ENCODE results near the gene BABAM2.

BABAM2 gene

DNA sequence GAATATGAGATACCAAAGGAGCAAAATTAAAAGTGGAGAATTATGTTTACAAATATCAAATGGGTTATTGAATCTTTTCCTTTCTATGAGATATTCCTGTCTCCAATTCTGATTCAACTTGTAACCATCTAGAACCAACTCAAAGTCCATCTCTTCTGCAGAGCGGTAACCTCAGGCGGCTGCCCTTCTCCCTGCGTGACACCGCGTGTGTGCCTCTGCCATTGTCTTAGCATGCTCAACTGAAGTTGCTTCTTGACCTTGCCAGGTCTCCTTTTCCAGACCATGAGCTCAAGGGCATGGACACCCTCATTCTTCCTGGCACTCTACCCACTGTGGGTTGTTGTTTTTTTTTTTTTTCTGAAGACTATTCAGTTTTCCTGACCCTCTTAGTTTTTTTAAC, 398.1 kb downstream of the BABAM2 start:
- no peak for DNase-seq
- intact Hi-C loops (cut with DNase I): no loop called here

- no peak for DNase-seq
- intact Hi-C loops (cut with DNase I): no loop called here
Observed at GRCh38 chr2:28291811-28292440, 401.4 kb downstream of the BABAM2 start.

DNA sequence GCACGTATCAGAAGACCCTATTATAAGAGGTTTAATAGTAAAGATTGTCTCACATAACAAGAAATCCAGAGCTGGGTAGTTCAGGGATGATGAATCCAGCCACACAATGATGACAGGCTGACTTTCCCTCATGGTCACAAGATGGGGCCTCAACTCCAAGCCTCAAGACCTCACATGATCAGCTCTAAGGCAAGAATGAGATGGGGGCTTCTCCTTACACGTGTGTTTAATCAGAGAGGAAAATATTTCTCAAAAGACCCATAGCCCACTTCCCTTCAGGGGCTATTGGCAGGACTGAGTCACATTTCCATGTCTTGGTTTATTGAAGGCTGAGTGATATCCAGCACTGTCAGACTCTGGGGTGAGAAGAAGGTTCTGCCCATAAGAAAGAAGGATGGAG, 402.0 kb downstream of the BABAM2 start:
- no peak for DNase-seq
- intact Hi-C loops (cut with DNase I): no loop called here

- DNase-seq: no peak
- intact Hi-C loops (cut with DNase I): no loop called here
Observed at GRCh38 chr2:28293416-28293815, 402.9 kb downstream of the BABAM2 start.

DNA sequence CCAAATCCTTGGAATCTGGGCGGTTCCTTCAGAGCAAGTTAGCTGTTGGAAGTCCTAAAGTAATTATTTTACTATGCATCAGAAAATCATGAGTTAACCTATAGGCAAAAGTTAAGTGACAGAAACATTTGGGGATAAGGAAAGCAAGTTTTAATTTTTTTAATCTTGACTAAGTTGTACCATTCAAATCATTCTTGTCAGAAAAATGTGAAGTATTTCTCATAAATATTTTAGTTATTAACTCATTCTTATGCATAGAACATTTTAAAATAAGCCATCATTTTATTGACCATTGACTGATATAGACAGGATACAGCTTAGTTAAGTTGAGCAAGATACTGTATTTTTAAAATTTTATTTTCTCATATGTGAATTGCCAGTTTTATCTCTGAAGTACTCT, 403.9 kb downstream of the BABAM2 start:
- intact Hi-C loops (cut with DNase I): no loop called here

GRCh38 chr2:28296243-28296642, 405.7 kb downstream of the BABAM2 start:
- DNase-seq: no peak
- intact Hi-C loops (cut with DNase I): no loop called here

More for the DNA sequence above, 403.9 kb downstream of the BABAM2 start:
- DNase-seq: no peak

DNA sequence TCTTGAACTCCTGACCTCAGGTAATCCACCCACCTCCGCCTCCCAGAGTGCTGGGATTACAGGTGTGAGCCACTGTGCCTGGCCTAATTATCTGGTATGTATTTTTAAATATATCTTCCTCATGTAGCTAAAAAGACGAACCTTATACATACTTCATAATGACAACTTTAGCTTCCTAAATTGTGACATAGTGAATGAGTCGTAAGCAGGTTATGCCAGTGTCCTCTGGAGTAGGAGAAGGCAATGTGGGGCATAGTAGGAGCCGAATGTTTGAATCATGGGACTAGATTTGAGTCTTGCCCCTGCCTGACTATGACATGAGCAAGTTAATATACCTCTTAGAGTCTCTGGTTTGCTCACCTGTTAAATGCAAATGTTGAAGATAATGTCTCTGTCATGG, 406.4 kb downstream of the BABAM2 start:
- intact Hi-C loops (cut with DNase I): no loop called here
- DNase-seq: no peak

GRCh38 chr2:28297531-28297930, 407.0 kb downstream of the BABAM2 start:
- DNase-seq: no peak
- intact Hi-C loops (cut with DNase I): no loop called here

- DNase-seq: no peak
- intact Hi-C loops (cut with DNase I): no loop called here
Observed at GRCh38 chr2:28298406-28298805, 407.9 kb downstream of the BABAM2 start.

GRCh38 chr2:28300485-28301341, 410.2 kb downstream of the BABAM2 start:
- no peak for DNase-seq
- intact Hi-C loops (cut with DNase I): no loop called here

DNA sequence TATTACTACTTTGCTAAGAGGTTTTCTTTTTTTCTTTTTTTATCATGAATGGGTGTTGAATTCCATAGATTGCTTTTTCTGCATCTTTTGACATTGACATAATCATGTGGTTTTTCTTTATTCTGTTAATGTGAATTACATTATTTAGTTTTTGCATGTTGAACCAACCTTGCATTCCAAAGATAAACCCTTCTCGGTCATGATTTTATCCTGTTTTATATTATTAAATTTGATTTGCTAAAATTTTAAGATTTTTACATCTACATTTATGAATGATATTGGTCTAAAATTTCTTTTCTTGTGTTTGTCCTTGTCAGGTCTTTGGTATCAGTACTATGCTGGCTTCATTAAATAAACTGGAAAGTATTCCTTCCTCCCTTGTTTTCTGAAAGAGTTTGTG, 414.7 kb downstream of the BABAM2 start:
- intact Hi-C loops (cut with DNase I): no loop called here
- no peak for DNase-seq

GRCh38 chr2:28310107-28310506, 419.6 kb downstream of the BABAM2 start:
- DNase-seq: peak in 1 of 10 donors; percentile 21
- intact Hi-C loops (cut with DNase I): no loop called here

DNA sequence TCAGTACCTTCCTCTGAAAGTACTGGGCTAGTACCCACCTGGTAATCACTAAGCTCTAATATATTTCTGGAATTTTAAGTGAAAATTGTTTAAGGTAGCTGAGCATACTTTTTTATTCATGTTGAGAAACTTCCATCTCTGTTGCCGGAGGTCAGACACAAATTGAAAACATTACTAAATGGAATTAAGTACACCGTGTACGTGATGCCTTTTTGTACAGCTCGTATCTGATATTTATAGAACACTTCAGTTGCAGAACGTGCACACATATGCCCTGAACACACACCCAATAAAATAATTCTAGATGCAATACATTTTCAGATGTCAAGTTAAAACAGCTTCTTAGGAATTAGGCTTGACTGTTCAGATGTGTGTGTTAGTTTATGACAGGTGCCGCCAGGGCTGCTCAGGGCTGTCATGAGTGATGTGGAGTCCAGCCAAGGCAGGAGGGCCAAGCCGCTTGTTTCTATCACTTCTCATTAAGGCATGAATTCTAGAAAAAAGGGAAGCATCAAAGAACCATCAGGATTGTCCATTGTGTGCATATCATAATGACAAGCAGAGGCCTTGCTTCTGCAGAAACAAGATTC, 421.2 kb downstream of the BABAM2 start:
- DNase-seq: no peak
- intact Hi-C loops (cut with DNase I): no loop called here

DNA sequence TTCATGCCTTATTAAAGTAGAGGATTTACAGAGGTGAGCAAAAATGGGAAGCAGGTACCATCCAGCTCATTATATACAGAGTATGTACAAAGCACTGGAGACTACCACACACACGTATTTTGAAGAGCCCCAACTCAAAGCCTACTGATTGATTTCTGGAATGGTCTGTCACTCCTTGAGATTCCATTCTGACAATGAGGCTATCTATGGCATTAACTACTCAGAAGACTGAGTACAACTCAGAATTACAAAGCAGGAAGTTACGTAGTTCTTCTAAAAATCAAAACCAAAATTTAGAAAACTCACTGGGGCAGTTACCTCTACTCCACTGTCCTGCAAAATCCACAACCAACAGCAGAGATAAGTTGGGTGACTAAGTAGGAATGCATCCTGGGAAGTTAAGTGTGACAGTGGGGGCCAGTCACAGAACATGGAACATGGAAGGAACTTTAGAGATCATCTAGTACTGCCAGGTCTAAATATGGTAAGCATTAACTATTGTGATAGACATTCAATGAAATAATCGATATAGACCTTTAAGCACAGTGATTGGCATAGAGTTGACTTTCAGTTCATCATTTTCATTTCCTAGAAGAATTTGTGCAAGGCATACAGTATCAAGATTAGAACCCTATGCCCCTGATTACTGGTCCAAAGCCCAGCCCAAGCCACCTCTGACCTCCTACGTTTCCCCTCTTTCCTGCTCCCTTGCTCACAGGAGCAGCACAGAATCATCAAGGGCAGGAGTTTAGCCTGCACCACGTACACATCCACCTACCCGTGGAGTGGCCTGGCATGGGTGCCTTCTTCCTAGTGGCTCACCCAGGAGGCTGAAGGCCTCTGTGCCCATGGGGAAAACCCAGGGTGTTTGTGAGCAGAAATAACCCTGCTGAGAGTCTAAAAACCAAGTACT, 422.0 kb downstream of the BABAM2 start:
- no peak for DNase-seq
- intact Hi-C loops (cut with DNase I): no loop called here

GRCh38 chr2:28313220-28313784, 422.8 kb downstream of the BABAM2 start:
- intact Hi-C loops (cut with DNase I): no loop called here
- no peak for DNase-seq

DNA sequence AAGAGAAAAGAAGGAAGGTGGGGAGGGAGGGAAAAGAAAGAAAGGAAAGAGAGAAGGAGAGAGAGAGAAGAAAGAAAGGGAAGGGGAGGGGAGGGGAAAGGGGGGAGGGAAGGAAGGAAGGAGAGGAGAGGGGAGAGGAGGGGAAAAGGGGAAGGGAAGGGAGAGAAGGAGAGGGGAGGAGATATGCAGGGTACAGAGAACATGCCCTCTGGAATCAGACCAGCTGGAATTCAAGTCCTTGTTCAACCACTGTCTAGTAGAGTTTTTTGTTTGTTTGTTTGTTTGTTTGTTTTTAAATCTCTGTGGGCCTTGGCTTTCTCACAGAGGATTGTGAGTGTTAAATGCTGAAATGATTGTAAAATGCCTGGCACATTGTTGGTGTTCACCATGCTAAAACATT, 424.4 kb downstream of the BABAM2 start:
- intact Hi-C loops (cut with DNase I): no loop called here
- no peak for DNase-seq

- intact Hi-C loops (cut with DNase I): no loop called here
- DNase-seq: no peak
Observed at GRCh38 chr2:28316546-28317335, 426.2 kb downstream of the BABAM2 start.

DNA sequence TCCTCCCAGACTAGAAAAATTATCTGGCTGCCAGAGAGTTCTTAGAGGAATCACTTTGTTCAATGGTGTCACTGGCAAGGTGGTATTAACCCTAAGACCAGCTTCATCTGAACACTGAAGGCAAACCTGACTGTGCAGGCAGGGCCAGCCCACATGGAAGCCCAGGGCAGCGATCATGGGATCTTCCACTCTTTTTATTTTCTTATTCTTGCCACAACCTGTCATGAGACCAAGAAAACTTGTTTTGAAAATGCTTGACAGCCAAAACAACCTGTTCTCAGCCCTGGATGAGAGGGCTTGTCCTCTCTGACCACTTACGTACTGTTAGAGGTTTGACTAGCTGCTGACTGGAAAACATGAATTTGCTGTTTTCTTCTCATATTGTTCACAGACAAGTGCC, 426.9 kb downstream of the BABAM2 start:
- DNase-seq: no peak
- intact Hi-C loops (cut with DNase I): no loop called here

GRCh38 chr2:28318023-28318422, 427.5 kb downstream of the BABAM2 start:
- intact Hi-C loops (cut with DNase I): no loop called here
- DNase-seq: no peak
